Gastrocnemius medialis (tissue), 4 donors: ENCODE data around the gene ZNF467.

ENCODE experiments used
- CTCF ChIP-seq, 5 experiments: fragments of 450-650 bp in 3 of 5; fragments of 200-600 bp in 2 of 5; sonication (generic) in 2 of 5; IDR thresholded peaks in 4 of 5; conservative IDR thresholded peaks in 1 of 5; 1 replicate in 4 of 5; 2 replicates in 1 of 5; pipeline ENCODE4 v1.5.1; 2016 to 2019; ENCODE audit warnings: antibody characterized with exemption in 5 of 5, mild to moderate bottlenecking in 3 of 5, moderate library complexity in 3 of 5
- POLR2A ChIP-seq, 2 donors: fragments of 450-650 bp; IDR thresholded peaks; one replicate each; pipeline ENCODE4 v1.6.1; 2017; ENCODE audit warnings: antibody characterized with exemption in 2 of 2, mild to moderate bottlenecking in 2 of 2, moderate library complexity in 2 of 2

- TF ChIP-seq CTCF (IDR thresholded peaks at IDR 0.05 in 4 of 5, conservative IDR thresholded peaks at IDR 0.05 in 1 of 5): no peak
- no peak for TF ChIP-seq POLR2A (IDR thresholded peaks at IDR 0.05)
These were observed 47.5 kb downstream of the ZNF467 start for GRCh38 chr7:149725916-149726315.
